Type B pancreatic cell (in vitro differentiated cells): ENCODE data around the gene PRDM2. TPM values are rescaled to one million over a fixed set of nuclear protein-coding genes. Genes with fewer than 3 reads are reported as not detected.
A peak's percentile ranks its signal among the peaks of the same experiment; 100 is the strongest.

Experiments used
- DNase-seq: peaks from one replicate; pipeline ENCODE4 v3.0.0; 2021; ENCODE audit warnings: mixed read lengths; ENCODE audit not compliant: unreplicated experiment; ENCODE audit errors: extremely low spot score
- H3K27ac Mint-ChIP-seq: 2 replicates; pipeline ENCODE4 v1.8.0; 2021; ENCODE audit warnings: mild to moderate bottlenecking, mixed read lengths
- H3K27me3 Mint-ChIP-seq: 2 replicates; pipeline ENCODE4 v1.8.0; 2021; ENCODE audit warnings: mixed read lengths
- H3K36me3 Mint-ChIP-seq: 2 replicates; pipeline ENCODE4 v1.8.0; 2021; ENCODE audit warnings: mixed read lengths
- H3K4me1 Mint-ChIP-seq: one replicate; pipeline ENCODE4 v1.8.0; 2021; ENCODE audit warnings: mixed read lengths; ENCODE audit not compliant: unreplicated experiment
- H3K4me3 Mint-ChIP-seq: 2 replicates; pipeline ENCODE4 v1.8.0; 2021; ENCODE audit warnings: mild to moderate bottlenecking, mixed read lengths
- H3K9me3 Mint-ChIP-seq: 2 replicates; pipeline ENCODE4 v1.8.0; 2021; ENCODE audit warnings: mixed read lengths
- total RNA-seq: library from RNA; stranded (reverse); gene quantifications from 2 replicates; pipeline ENCODE4 v1.2.1, GENCODE V29; 2021; ENCODE audit warnings: low replicate concordance
- TF ChIP-seq, protein P1 (sequence below): fragments of 200-600 bp; sonication (generic); conservative IDR thresholded peaks from 2 replicates; pipeline ENCODE4 v1.5.0; 2021; ENCODE audit warnings: antibody characterized with exemption, mild to moderate bottlenecking

Gene PRDM2
- total RNA-seq, 1 donor from 2014 or later, result 44.6 TPM

DNA sequence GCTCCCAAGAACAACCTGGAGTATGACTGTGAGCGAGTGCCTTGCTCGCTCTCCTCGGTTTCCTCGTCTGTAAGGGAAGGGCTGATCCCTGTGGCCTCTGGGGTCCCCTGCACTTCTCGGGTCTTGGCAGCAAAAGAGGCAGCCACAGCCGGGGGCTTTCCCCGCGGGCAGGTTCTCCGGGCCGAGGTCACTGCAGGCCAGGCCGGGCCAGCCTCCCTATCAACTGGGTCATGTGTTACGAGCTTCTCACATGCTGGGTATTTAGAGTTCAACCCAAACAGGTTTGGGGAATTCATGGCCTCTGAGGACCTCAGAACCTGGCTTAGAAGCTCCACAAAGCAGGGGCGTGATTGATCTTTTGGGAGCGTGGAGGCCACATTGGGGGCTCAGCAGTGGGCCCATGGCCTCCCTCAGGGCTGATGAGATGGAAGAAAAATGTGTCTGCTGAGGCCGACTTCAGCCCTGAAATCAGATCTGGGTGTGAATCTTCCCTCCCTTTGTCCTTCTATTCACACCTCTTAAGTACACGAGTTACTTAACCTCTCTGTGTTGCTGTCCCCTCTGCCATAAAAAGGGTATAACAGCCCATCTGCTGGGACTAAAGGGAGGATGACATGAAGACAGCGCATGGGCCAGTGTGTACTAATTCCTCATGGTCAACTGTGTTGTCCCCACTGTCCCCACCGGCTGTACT, 103.7 kb downstream of the PRDM2 start:
- H3K36me3 Mint-ChIP-seq, result peaks cover 1% of the 10 kb centered on the region
- no peak for DNase-seq
- no peak overlapping the region for H3K4me3 Mint-ChIP-seq
- TF ChIP-seq, protein P1, sequence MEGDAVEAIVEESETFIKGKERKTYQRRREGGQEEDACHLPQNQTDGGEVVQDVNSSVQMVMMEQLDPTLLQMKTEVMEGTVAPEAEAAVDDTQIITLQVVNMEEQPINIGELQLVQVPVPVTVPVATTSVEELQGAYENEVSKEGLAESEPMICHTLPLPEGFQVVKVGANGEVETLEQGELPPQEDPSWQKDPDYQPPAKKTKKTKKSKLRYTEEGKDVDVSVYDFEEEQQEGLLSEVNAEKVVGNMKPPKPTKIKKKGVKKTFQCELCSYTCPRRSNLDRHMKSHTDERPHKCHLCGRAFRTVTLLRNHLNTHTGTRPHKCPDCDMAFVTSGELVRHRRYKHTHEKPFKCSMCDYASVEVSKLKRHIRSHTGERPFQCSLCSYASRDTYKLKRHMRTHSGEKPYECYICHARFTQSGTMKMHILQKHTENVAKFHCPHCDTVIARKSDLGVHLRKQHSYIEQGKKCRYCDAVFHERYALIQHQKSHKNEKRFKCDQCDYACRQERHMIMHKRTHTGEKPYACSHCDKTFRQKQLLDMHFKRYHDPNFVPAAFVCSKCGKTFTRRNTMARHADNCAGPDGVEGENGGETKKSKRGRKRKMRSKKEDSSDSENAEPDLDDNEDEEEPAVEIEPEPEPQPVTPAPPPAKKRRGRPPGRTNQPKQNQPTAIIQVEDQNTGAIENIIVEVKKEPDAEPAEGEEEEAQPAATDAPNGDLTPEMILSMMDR, result no peak
- H3K4me1 Mint-ChIP-seq, result peaks cover 15% of the 10 kb centered on the region
- no peak overlapping the region for H3K27ac Mint-ChIP-seq
- no peaks in the 10 kb centered on the region for H3K9me3 Mint-ChIP-seq
- H3K27me3 Mint-ChIP-seq, result no peaks in the 10 kb centered on the region

DNA sequence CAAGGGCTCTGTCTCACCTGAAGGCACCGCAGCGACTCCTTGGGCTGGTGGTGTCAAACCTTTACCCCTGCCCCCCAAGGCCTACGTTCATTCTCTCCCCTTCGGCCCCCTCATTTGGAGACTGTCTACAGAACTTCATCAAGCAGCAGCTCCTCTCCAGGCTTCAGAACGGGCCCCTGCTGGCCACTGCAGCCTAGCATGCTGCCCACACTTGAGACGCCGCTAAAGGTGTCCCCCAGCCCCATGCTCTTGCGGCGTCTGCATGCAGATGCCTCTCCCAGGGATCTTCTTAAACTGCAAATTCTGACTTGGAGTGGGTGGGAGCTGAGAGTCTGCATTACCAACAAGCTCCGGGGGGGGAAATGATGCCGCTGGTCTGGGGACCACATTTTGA, 104.2 kb downstream of the PRDM2 start:
- H3K4me1 Mint-ChIP-seq, result peaks cover 12% of the 10 kb centered on the region
- no peaks in the 10 kb centered on the region for H3K9me3 Mint-ChIP-seq
- TF ChIP-seq, protein P1, result no peak
- no peak for DNase-seq
- no peaks in the 10 kb centered on the region for H3K27me3 Mint-ChIP-seq
- no peak overlapping the region for H3K27ac Mint-ChIP-seq
- no peaks in the 10 kb centered on the region for H3K36me3 Mint-ChIP-seq
- H3K4me3 Mint-ChIP-seq, result no peak overlapping the region

DNA sequence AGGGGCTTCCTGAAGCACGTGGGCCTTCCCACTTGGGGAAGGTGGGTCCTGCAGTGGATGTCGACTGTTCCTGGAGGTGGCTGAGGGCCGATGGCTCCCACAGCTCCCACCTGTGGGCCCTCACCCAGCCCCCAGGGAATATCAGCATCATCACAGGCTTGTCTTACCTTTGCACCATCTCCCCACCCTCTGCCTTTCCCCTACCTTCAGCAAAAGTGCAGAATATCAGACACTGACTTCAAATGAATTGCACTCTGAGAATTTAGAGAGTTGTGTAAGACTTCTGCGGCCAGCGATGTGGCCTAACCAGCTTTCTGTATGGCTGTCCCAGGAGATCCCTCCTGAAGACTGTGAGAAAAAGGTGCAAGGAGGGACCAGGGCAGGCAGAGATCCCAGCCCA, 105.4 kb downstream of the PRDM2 start:
- Mint-ChIP-seq H3K4me3 (no peak overlapping the region), H3K27ac (no peak overlapping the region), H3K36me3 (no peaks in the 10 kb centered on the region), H3K27me3 (no peaks in the 10 kb centered on the region), H3K9me3 (no peaks in the 10 kb centered on the region), H3K4me1 (peaks cover 3% of the 10 kb centered on the region)
- TF ChIP-seq, protein P1, result no peak
- DNase-seq, result no peak

DNA sequence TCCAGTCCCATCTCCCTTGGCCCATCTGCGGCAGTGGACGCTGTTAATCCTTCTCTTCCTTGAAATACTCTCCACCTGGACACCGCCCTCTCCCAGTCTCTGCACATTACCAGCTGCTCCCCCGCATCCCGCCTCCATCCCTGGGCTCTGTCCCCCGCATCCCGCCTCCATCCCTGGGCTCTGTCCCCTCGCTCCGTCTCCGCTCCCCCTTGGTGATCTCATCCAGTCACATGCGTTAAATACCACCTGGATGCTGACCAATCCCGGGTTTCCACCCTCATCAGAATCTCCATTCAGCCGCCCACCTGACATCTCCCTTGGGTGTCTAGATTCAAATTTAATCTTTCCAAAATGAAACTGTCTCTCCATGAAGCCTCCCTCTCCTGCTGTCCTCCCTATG, 106.1 kb downstream of the PRDM2 start:
- TF ChIP-seq, protein P1, result no peak
- Mint-ChIP-seq H3K27ac (peak overlapping the region; percentile 0), H3K4me3 (no peak overlapping the region)

DNA sequence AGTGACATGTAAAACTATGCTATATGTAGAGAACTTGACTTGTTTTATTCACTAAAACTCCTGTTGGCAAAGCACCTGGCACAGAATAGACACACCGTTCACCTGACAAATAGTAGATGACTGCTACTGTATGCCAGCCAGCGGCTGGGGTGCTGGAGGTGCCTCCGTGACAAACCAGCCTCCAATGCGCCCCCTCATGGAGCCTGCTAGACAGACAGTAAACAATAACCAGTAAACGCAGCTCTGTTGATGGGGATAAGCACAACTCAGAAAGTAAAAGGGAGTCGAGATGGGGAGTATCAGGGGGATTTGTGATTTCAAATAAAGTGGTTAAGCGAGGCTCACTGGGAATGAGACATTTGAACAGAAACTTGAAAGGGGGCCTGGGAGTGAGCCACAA, 107.2 kb downstream of the PRDM2 start:
- H3K36me3 Mint-ChIP-seq, result no peaks in the 10 kb centered on the region
- no peak overlapping the region for H3K27ac Mint-ChIP-seq
- H3K27me3 Mint-ChIP-seq, result no peaks in the 10 kb centered on the region
- H3K4me1 Mint-ChIP-seq, result peaks cover 3% of the 10 kb centered on the region
- TF ChIP-seq, protein P1, result peak; percentile 64
- H3K9me3 Mint-ChIP-seq, result no peaks in the 10 kb centered on the region
- no peak overlapping the region for H3K4me3 Mint-ChIP-seq
- no peak for DNase-seq

More for the DNA sequence above, 106.1 kb downstream of the PRDM2 start:
- H3K36me3 Mint-ChIP-seq, result no peaks in the 10 kb centered on the region
- H3K4me1 Mint-ChIP-seq, result peaks cover 3% of the 10 kb centered on the region
- no peak for DNase-seq
- no peaks in the 10 kb centered on the region for H3K9me3 Mint-ChIP-seq
- no peaks in the 10 kb centered on the region for H3K27me3 Mint-ChIP-seq
